T1000 (cell line): ENCODE results near the gene AMN.
"Not testable (repeated sequence)": the region's sequence is repeated elsewhere in the genome, so short reads cannot be mapped to it uniquely, and the experiment has no call there.

Source experiments
- DNase-seq: peaks from one replicate; lab custom pipeline; 2025; ENCODE audit warnings: mixed read lengths; lab: John Stamatoyannopoulos, UW

Gene AMN

GRCh38 chr14:102911991-102912761, 10.3 kb upstream of the AMN start:
- no peak for DNase-seq

GRCh38 chr14:102913341-102914211, 8.9 kb upstream of the AMN start:
- DNase-seq: no peak

- DNase-seq: no peak
These were observed 7.8 kb upstream of the AMN start for GRCh38 chr14:102914474-102915291.

- DNase-seq: no peak
These were observed 7.0 kb upstream of the AMN start for GRCh38 chr14:102915292-102916110.

GRCh38 chr14:102916347-102917055, 6.0 kb upstream of the AMN start:
- DNase-seq: no peak

- no peak for DNase-seq
These were observed 5.4 kb upstream of the AMN start for GRCh38 chr14:102917056-102917385.

- peak; percentile 14 for DNase-seq
These were observed 4.8 kb upstream of the AMN start for GRCh38 chr14:102917469-102918211.

- no peak for DNase-seq
These were observed 4.0 kb upstream of the AMN start for GRCh38 chr14:102918438-102918837.

- no peak for DNase-seq
These were observed 2.0 kb upstream of the AMN start for GRCh38 chr14:102920273-102920997.

- DNase-seq: no peak
These were observed 1.5 kb upstream of the AMN start for GRCh38 chr14:102920998-102921304.

- no peak for DNase-seq
These were observed 900 bp downstream of the AMN start for GRCh38 chr14:102923201-102923924.

GRCh38 chr14:102923925-102924486, 1.5 kb downstream of the AMN start:
- DNase-seq: no peak

GRCh38 chr14:102924632-102925588, 2.4 kb downstream of the AMN start:
- DNase-seq: no peak

GRCh38 chr14:102925646-102926045, 3.2 kb downstream of the AMN start:
- DNase-seq: no peak

GRCh38 chr14:102926104-102926503, 3.6 kb downstream of the AMN start:
- DNase-seq: no peak

- DNase-seq: not testable (repeated sequence)
These were observed 4.4 kb downstream of the AMN start for GRCh38 chr14:102926840-102927239.

GRCh38 chr14:102927346-102927877, 4.9 kb downstream of the AMN start:
- DNase-seq: no peak
